Endodermal cell (in vitro differentiated cells): ENCODE data around the gene TBC1D19. TPM values are rescaled to one million over a fixed set of nuclear protein-coding genes. Genes with fewer than 3 reads are reported as not detected.

Experiments used
- DNase-seq: peaks from one replicate; pipeline ENCODE4 v3.0.0-alpha.2; 2017
- H3K27ac ChIP-seq: 2 replicates; pipeline ENCODE4 v1.5.1; 2013; ENCODE audit warnings: mild to moderate bottlenecking, low read depth, low read length, moderate library complexity
- H3K27me3 ChIP-seq: 2 replicates; pipeline ENCODE4 v1.6.1; 2013; ENCODE audit warnings: mild to moderate bottlenecking, low read length, moderate library complexity; ENCODE audit not compliant: insufficient read depth, control insufficient read depth, poor library complexity, severe bottlenecking
- H3K36me3 ChIP-seq: 2 replicates; pipeline ENCODE4 v1.7.0; 2013; ENCODE audit warnings: mild to moderate bottlenecking, low read length, moderate library complexity; ENCODE audit not compliant: control insufficient read depth, insufficient read depth
- H3K4me1 ChIP-seq: one replicate; pipeline ENCODE4 v1.7.0; 2013; ENCODE audit warnings: low read length; ENCODE audit not compliant: control insufficient read depth, insufficient read depth
- H3K4me3 ChIP-seq: 2 replicates; pipeline ENCODE4 v1.5.1; 2013; ENCODE audit warnings: mild to moderate bottlenecking, low read length, moderate library complexity
- H3K9ac ChIP-seq: 2 replicates; pipeline ENCODE4 v1.6.1; 2013; ENCODE audit warnings: mild to moderate bottlenecking, low read length, moderate library complexity; ENCODE audit not compliant: poor library complexity, severe bottlenecking; ENCODE audit errors: extremely low read depth
- H3K9me3 ChIP-seq: 2 replicates; pipeline ENCODE4 v1.6.1; 2013; ENCODE audit warnings: mild to moderate bottlenecking, low read length, moderate library complexity; ENCODE audit not compliant: control insufficient read depth
- H3K27ac Mint-ChIP-seq: 2 replicates; pipeline ENCODE4 v1.8.0; 2020; ENCODE audit warnings: mixed read lengths
- H3K27me3 Mint-ChIP-seq: 2 replicates; pipeline ENCODE4 v1.8.0; 2021; ENCODE audit warnings: mild to moderate bottlenecking, mixed read lengths; ENCODE audit not compliant: insufficient read depth
- H3K36me3 Mint-ChIP-seq: 2 replicates; pipeline ENCODE4 v1.8.0; 2020; ENCODE audit warnings: low read depth, mixed read lengths
- H3K4me1 Mint-ChIP-seq: 2 replicates; pipeline ENCODE4 v1.8.0; 2020; ENCODE audit warnings: mixed read lengths
- H3K4me3 Mint-ChIP-seq: 2 replicates; pipeline ENCODE4 v1.8.0; 2020; ENCODE audit warnings: mild to moderate bottlenecking, moderate library complexity, mixed read lengths
- H3K9me3 Mint-ChIP-seq: 2 replicates; pipeline ENCODE4 v1.8.0; 2020; ENCODE audit warnings: mild to moderate bottlenecking, mixed read lengths
- CTCF ChIP-seq: fragments of 200-600 bp; sonication (generic); conservative IDR thresholded peaks from 2 replicates; pipeline ENCODE4 v1.5.0; 2021; ENCODE audit warnings: antibody characterized with exemption, mild to moderate bottlenecking
- WGBS, 2 experiments: methylation state at CpG; one replicate each; pipeline versions ENCODE4 v1.1.5 to v1.1.7; 2013; ENCODE audit warnings: missing lambda C conversion rate in 2 of 2, mixed read lengths in 1 of 2; ENCODE audit not compliant: insufficient coverage in 1 of 2, insufficient read length in 1 of 2; 5-methylcytosine and 5-hydroxymethylcytosine counted together
- total RNA-seq, 2 donors: library from RNA; stranded (reverse); fragmentation: NEBNext Ultra II Directional in 1 of 2; extraction: Animal tissue kit (Norgen Biotek cat#: 25700) in 1 of 2; gene quantifications; 2 replicates in 1 of 2; 3 replicates in 1 of 2; pipeline ENCODE4 v1.2.1, GENCODE V29; 2021

TBC1D19 gene
- total RNA-seq, 2 donors from 2014 or later = 7.0 to 9.9 TPM

GRCh38 chr4:26594778-26595177, 10.9 kb downstream of the TBC1D19 start:
- no peaks in the 10 kb centered on the region for H3K36me3 ChIP-seq
- Mint-ChIP-seq H3K4me1 (no peaks in the 10 kb centered on the region), H3K36me3 (no peaks in the 10 kb centered on the region), H3K27ac (no peak overlapping the region), H3K27me3 (no peaks in the 10 kb centered on the region), H3K4me3 (no peak overlapping the region), H3K9me3 (peaks cover 2% of the 10 kb centered on the region)
- H3K4me3 ChIP-seq = no peak overlapping the region
- H3K27me3 ChIP-seq = no peaks in the 10 kb centered on the region
- H3K27ac ChIP-seq = no peak overlapping the region
- WGBS, 2 experiments = 90 to 93% methylated on average over 6 of the region's 6 CpGs
- no peak overlapping the region for H3K9ac ChIP-seq
- H3K4me1 ChIP-seq = no peaks in the 10 kb centered on the region
- no peak for TF ChIP-seq CTCF
- no peaks in the 10 kb centered on the region for H3K9me3 ChIP-seq
- no peak for DNase-seq

- H3K27me3 ChIP-seq = no peaks in the 10 kb centered on the region
- H3K27ac Mint-ChIP-seq = no peak overlapping the region
Measured at GRCh38 chr4:26596843-26597242, 13.0 kb downstream of the TBC1D19 start.

GRCh38 chr4:26601204-26601603, 17.3 kb downstream of the TBC1D19 start:
- H3K4me3 Mint-ChIP-seq = no peak overlapping the region
- no peaks in the 10 kb centered on the region for H3K4me1 Mint-ChIP-seq
- H3K9me3 Mint-ChIP-seq = no peaks in the 10 kb centered on the region
- no peak for DNase-seq
- no peaks in the 10 kb centered on the region for H3K36me3 Mint-ChIP-seq
- Histone ChIP-seq H3K4me1 (no peaks in the 10 kb centered on the region), H3K4me3 (no peak overlapping the region), H3K27me3 (no peaks in the 10 kb centered on the region), H3K9ac (no peak overlapping the region), H3K27ac (no peak overlapping the region), H3K36me3 (no peaks in the 10 kb centered on the region), H3K9me3 (no peaks in the 10 kb centered on the region)
- WGBS, 2 experiments = 82% methylated on average over 1 of the region's 1 CpG; no CpG with 5 or more reads in 1 of the 2 experiments
- TF ChIP-seq CTCF = no peak
- no peaks in the 10 kb centered on the region for H3K27me3 Mint-ChIP-seq
- no peak overlapping the region for H3K27ac Mint-ChIP-seq

More at GRCh38 chr4:26596843-26597242, 13.0 kb downstream of the TBC1D19 start:
- H3K4me1 Mint-ChIP-seq = no peaks in the 10 kb centered on the region
- H3K4me3 ChIP-seq = no peak overlapping the region
- no peak overlapping the region for H3K4me3 Mint-ChIP-seq
- 100% methylated on average over 1 of the region's 1 CpG; no CpG with 5 or more reads in 1 of the 2 experiments for WGBS, 2 experiments
- no peak for DNase-seq
- H3K27me3 Mint-ChIP-seq = no peaks in the 10 kb centered on the region
- H3K9me3 Mint-ChIP-seq = peaks cover 2% of the 10 kb centered on the region
- no peak for TF ChIP-seq CTCF
- no peaks in the 10 kb centered on the region for H3K36me3 ChIP-seq
- no peak overlapping the region for H3K27ac ChIP-seq
- H3K4me1 ChIP-seq = no peaks in the 10 kb centered on the region
- H3K9me3 ChIP-seq = no peaks in the 10 kb centered on the region
- H3K36me3 Mint-ChIP-seq = no peaks in the 10 kb centered on the region
- H3K9ac ChIP-seq = no peak overlapping the region
